Activated CD8-positive, alpha-beta T cell treated with anti-CD3 and anti-CD28 coated beads, Interleukin-2, amount 10 ng/mL, durations not matched to agents 7 days and 5 days (primary cell): Measurements from ENCODE around the gene TUBG2. TPM values are rescaled to one million over a fixed set of nuclear protein-coding genes. Genes with fewer than 3 reads are reported as not detected.

Experiments used
- ATAC-seq: fragments of 150-1000 bp; cut with Tn5 transposase; one replicate; pipeline ENCODE4 v1.10.0; 2021; ENCODE audit warnings: moderate library complexity
- CTCF ChIA-PET: fragments of 350-600 bp; sonication (Branson Sonifier 250); formaldehyde crosslinking; loops from one replicate; lab custom pipeline; 2021; ENCODE audit warnings: antibody characterized with exemption; lab: Charles Lee
- POLR2A ChIA-PET: fragments of 350-600 bp; sonication (Branson Sonifier 250); formaldehyde crosslinking; loops from one replicate; lab custom pipeline; 2021; ENCODE audit warnings: antibody characterized with exemption; lab: Charles Lee
- DNase-seq: peaks from one replicate; pipeline ENCODE4 v3.0.0-alpha.2; 2020
- H3K27ac Mint-ChIP-seq: one replicate; pipeline ENCODE4 v1.8.0; 2021; ENCODE audit warnings: mild to moderate bottlenecking, mixed read lengths
- H3K27me3 Mint-ChIP-seq: one replicate; pipeline ENCODE4 v1.8.0; 2021; ENCODE audit warnings: low read depth, mixed read lengths
- H3K36me3 Mint-ChIP-seq: one replicate; pipeline ENCODE4 v1.8.0; 2021; ENCODE audit warnings: low read depth, mixed read lengths
- H3K4me1 Mint-ChIP-seq: one replicate; pipeline ENCODE4 v1.8.0; 2021; ENCODE audit warnings: low read depth, mixed read lengths
- H3K4me3 Mint-ChIP-seq: one replicate; pipeline ENCODE4 v1.8.0; 2021; ENCODE audit warnings: mild to moderate bottlenecking, mixed read lengths
- H3K9me3 Mint-ChIP-seq: one replicate; pipeline ENCODE4 v1.8.0; 2022; ENCODE audit warnings: mixed read lengths; ENCODE audit not compliant: insufficient read depth
- microRNA-seq: library from miRNA; unstranded; fragments of <30 nt; microRNA quantifications from one replicate; pipeline ENCODE4 v1.2.0, GENCODE V29; 2022
- total RNA-seq, 2 experiments: library from RNA; stranded (reverse); gene quantifications; one replicate each; pipeline ENCODE4 v1.2.3, GENCODE V29; 2021

The TUBG2 gene
- total RNA-seq, 2 experiments from 2014 or later, result 8.0 to 8.1 TPM

- Mint-ChIP-seq H3K27me3 (no peaks in the 10 kb centered on the region), H3K27ac (no peak overlapping the region), H3K36me3 (peaks cover 62% of the 10 kb centered on the region), H3K4me1 (peaks cover 25% of the 10 kb centered on the region), H3K9me3 (no peaks in the 10 kb centered on the region), H3K4me3 (no peak overlapping the region)
- DNase-seq, result no peak
- no peak for ATAC-seq
- ChIA-PET POLR2A (interaction anchor here (0.5 kb wide), 1 partner anchor 95 kb away, joined by 3 read pairs; the partner anchor contains the start of gene TUBG1), CTCF (interaction anchor here (0.9 to 1.0 kb wide), 2 partner anchors 126 to 294 kb away, joined by 3 read pairs; partner anchors contain the start of gene RPL27)
These were observed 45.4 kb downstream of the TUBG2 start for GRCh38 chr17:42704490-42704836.

GRCh38 chr17:42704837-42705494 is 45.9 kb downstream of the TUBG2 start:
- POLR2A ChIA-PET, result interaction anchor here (0.5 kb wide), 1 partner anchor 95 kb away, joined by 3 read pairs; the partner anchor contains the start of gene TUBG1
- Mint-ChIP-seq H3K4me3 (no peak overlapping the region), H3K27me3 (no peaks in the 10 kb centered on the region), H3K27ac (no peak overlapping the region), H3K9me3 (no peaks in the 10 kb centered on the region), H3K4me1 (peaks cover 25% of the 10 kb centered on the region), H3K36me3 (peaks cover 67% of the 10 kb centered on the region)
- ATAC-seq, result peak; percentile 33
- no peak for DNase-seq
- CTCF ChIA-PET, result interaction anchor here (0.9 to 1.0 kb wide), 2 partner anchors 127 to 293 kb away, joined by 3 read pairs; partner anchors contain the start of gene RPL27

- ATAC-seq (peak; percentile 77), DNase-seq (peak; percentile 54)
- H3K4me1 Mint-ChIP-seq, result peaks cover 25% of the 10 kb centered on the region
- H3K9me3 Mint-ChIP-seq, result no peaks in the 10 kb centered on the region
- no peaks in the 10 kb centered on the region for H3K27me3 Mint-ChIP-seq
- CTCF ChIA-PET, result interaction anchor here (0.9 to 1.5 kb wide), 3 partner anchors 11 to 128 kb away, joined by 3 to 5 read pairs (median 3); partner anchors contain the start of gene PSMC3IP
- H3K27ac Mint-ChIP-seq, result peak overlapping the region; percentile 39
- POLR2A ChIA-PET, result no interaction called here
- H3K36me3 Mint-ChIP-seq, result peaks cover 78% of the 10 kb centered on the region
- no peak overlapping the region for H3K4me3 Mint-ChIP-seq
These were observed 47.6 kb downstream of the TUBG2 start for GRCh38 chr17:42706732-42707131.

GRCh38 chr17:42708588-42708987 is 49.5 kb downstream of the TUBG2 start:
- ATAC-seq, result no peak
- peaks cover 76% of the 10 kb centered on the region for H3K36me3 Mint-ChIP-seq
- CTCF ChIA-PET, result interaction anchor here (0.8 to 3.1 kb wide), 3 partner anchors 9 to 130 kb away, joined by 4 to 9 read pairs (median 4); no protein-coding TSS in a partner anchor
- POLR2A ChIA-PET, result no interaction called here
- H3K4me3 Mint-ChIP-seq, result no peak overlapping the region
- no peak overlapping the region for H3K27ac Mint-ChIP-seq
- H3K27me3 Mint-ChIP-seq, result no peaks in the 10 kb centered on the region
- H3K4me1 Mint-ChIP-seq, result peaks cover 25% of the 10 kb centered on the region
- DNase-seq, result no peak
- no peaks in the 10 kb centered on the region for H3K9me3 Mint-ChIP-seq

GRCh38 chr17:42709561-42709960 is 50.5 kb downstream of the TUBG2 start:
- H3K4me3 Mint-ChIP-seq, result no peak overlapping the region
- peaks cover 73% of the 10 kb centered on the region for H3K36me3 Mint-ChIP-seq
- no peak overlapping the region for H3K27ac Mint-ChIP-seq
- DNase-seq (no peak), ATAC-seq (no peak)
- no peaks in the 10 kb centered on the region for H3K9me3 Mint-ChIP-seq
- no peaks in the 10 kb centered on the region for H3K27me3 Mint-ChIP-seq
- POLR2A ChIA-PET, result interaction anchor here (0.8 kb wide), 1 partner anchor 101 kb away, joined by 3 read pairs; no protein-coding TSS in a partner anchor
- CTCF ChIA-PET, result interaction anchor here (0.9 to 3.1 kb wide), 3 partner anchors 8 to 54 kb away, joined by 3 to 9 read pairs (median 4); no protein-coding TSS in a partner anchor
- peaks cover 22% of the 10 kb centered on the region for H3K4me1 Mint-ChIP-seq

Small RNAs within 50 kb of the gene (microRNA-seq; reads per million reads assigned to microRNA genes)
- gene MIR6780A, result not detected

Other genes with a start within 250 kb of the TUBG2 start
- 1 to 10 TPM; 1.7 to 2.0 TPM for gene CAVIN1, start 236.0 kb upstream of the TUBG2 start, total RNA-seq
- gene ATP6V0A1, start 200.4 kb upstream of the TUBG2 start, total RNA-seq, result 1 to 10 TPM; 2.1 to 2.2 TPM
- gene NAGLU, start 123.0 kb upstream of the TUBG2 start, total RNA-seq, result 10 to 100 TPM; 19.3 to 20.5 TPM
- gene HSD17B1, start 106.4 kb upstream of the TUBG2 start, total RNA-seq, result under 1 TPM; 0.53 to 0.60 TPM
- gene COASY, start 97.1 kb upstream of the TUBG2 start, total RNA-seq, result 10 to 100 TPM; 54.8 to 62.1 TPM
- gene MLX, start 92.2 kb upstream of the TUBG2 start, total RNA-seq, result 10 to 100 TPM; 65.8 to 65.9 TPM
- gene PSMC3IP, start 81.6 kb upstream of the TUBG2 start, total RNA-seq, result 10 to 100 TPM; 19.2 to 21.8 TPM
- 10 to 100 TPM; 53.6 to 54.7 TPM for gene RETREG3, start 49.9 kb upstream of the TUBG2 start, total RNA-seq
- gene TUBG1, start 49.6 kb upstream of the TUBG2 start, total RNA-seq, result 10 to 100 TPM; 82.3 to 83.4 TPM
- 1 to 10 TPM in 1 of 2 experiments, under 1 TPM in 1; 0.79 to 1.2 TPM for gene PLEKHH3, start 17.7 kb downstream of the TUBG2 start, total RNA-seq
- under 1 TPM; 0.13 to 0.29 TPM for gene CCR10, start 22.6 kb downstream of the TUBG2 start, total RNA-seq
- gene CNTNAP1, start 23.2 kb downstream of the TUBG2 start, total RNA-seq, result under 1 TPM; 0.71 to 0.78 TPM
- 10 to 100 TPM; 32.4 to 37.7 TPM for gene EZH1, start 85.8 kb downstream of the TUBG2 start, total RNA-seq
- not detected for gene RAMP2, start 101.9 kb downstream of the TUBG2 start, total RNA-seq
- gene VPS25, start 114.2 kb downstream of the TUBG2 start, total RNA-seq, result 10 to 100 TPM; 67.8 to 70.5 TPM
- gene WNK4, start 121.3 kb downstream of the TUBG2 start, total RNA-seq, result under 1 TPM; 0.37 to 0.66 TPM
- 10 to 100 TPM; 41.4 to 41.5 TPM for gene COA3, start 139.4 kb downstream of the TUBG2 start, total RNA-seq
- gene CNTD1, start 139.6 kb downstream of the TUBG2 start, total RNA-seq, result not detected
- 10 to 100 TPM; 86.7 to 89.7 TPM for gene BECN1, start 165.0 kb downstream of the TUBG2 start, total RNA-seq
- 100 to 1,000 TPM; 141 to 145 TPM for gene PSME3, start 174.1 kb downstream of the TUBG2 start, total RNA-seq
- gene AOC2, start 185.3 kb downstream of the TUBG2 start, total RNA-seq, result 1 to 10 TPM; 2.0 to 2.1 TPM
- gene AOC3, start 191.9 kb downstream of the TUBG2 start, total RNA-seq, result 1 to 10 TPM; 1.0 to 1.4 TPM
- not detected for gene G6PC1, start 241.5 kb downstream of the TUBG2 start, total RNA-seq